ENCODE data around the gene UBE3D. TPM values are rescaled to one million over a fixed set of nuclear protein-coding genes. Genes with fewer than 3 reads are reported as not detected.
A peak's percentile ranks its signal among the peaks of the same experiment; 100 is the strongest.

The UBE3D gene
- polyA plus RNA-seq, 1 donor (not counting 4 experiments of a cell fraction or from before 2014, with no cell fraction given): 6.3 TPM

GRCh38 chr6:83068616-83069015, 3.0 kb upstream of the UBE3D start:
- Histone ChIP-seq H3K4me1 (ENCODE audit: control insufficient read depth, extremely low read depth, insufficient read depth, low read length) (peaks cover 42% of the 10 kb centered on the region), H3K9ac (ENCODE audit: control insufficient read depth, extremely low read depth, insufficient read depth, low read length) (peak overlapping the region; percentile 85), H3K9me1 (ENCODE audit: control insufficient read depth, extremely low read depth, insufficient read depth, low read length) (no peaks in the 10 kb centered on the region), H3K4me2 (ENCODE audit: control insufficient read depth, extremely low read depth, insufficient read depth, low read depth, low read length) (peak overlapping the region; percentile 96), H3K27ac (ENCODE audit: control insufficient read depth, insufficient read depth, low read length) (peak overlapping the region; percentile 93), H3K79me2 (ENCODE audit: control insufficient read depth, insufficient read depth, low read length) (peaks cover 38% of the 10 kb centered on the region), H3K4me3 (ENCODE audit: control insufficient read depth in 2 of 3, extremely low read depth in 1 of 3, insufficient read depth in 2 of 3, low read depth in 1 of 3, low read length in 3 of 3) (peak overlapping the region; percentile 85 to 93 (median 88)), H3K36me3 (ENCODE audit: control insufficient read depth in 2 of 2, extremely low read depth in 1 of 2, insufficient read depth in 2 of 2, low read length in 2 of 2) (no peaks in the 10 kb centered on the region), H3K9me3 (ENCODE audit: control insufficient read depth, low read depth, low read length) (no peaks in the 10 kb centered on the region), H4K20me1 (ENCODE audit: control insufficient read depth, extremely low read depth, insufficient read depth, low read length) (no peaks in the 10 kb centered on the region), H3K27me3 (ENCODE audit: control insufficient read depth, extremely low read depth, insufficient read depth, low read length) (no peaks in the 10 kb centered on the region), H2AFZ (ENCODE audit: control insufficient read depth, low read length) (peak overlapping the region; percentile 95)
- DNase-seq (ENCODE audit: low read depth, low spot score) (no peak), FAIRE-seq (no peak)
- dilution Hi-C loops (cut with MboI; ENCODE audit: extremely low pct_ligation_motif_present, low sequenced_read_pairs): no loop called here
- TF ChIP-seq EZH2 (IDR thresholded peaks at IDR 0.05; ENCODE audit: low read length): no peak
- TF ChIP-seq, protein P1, sequence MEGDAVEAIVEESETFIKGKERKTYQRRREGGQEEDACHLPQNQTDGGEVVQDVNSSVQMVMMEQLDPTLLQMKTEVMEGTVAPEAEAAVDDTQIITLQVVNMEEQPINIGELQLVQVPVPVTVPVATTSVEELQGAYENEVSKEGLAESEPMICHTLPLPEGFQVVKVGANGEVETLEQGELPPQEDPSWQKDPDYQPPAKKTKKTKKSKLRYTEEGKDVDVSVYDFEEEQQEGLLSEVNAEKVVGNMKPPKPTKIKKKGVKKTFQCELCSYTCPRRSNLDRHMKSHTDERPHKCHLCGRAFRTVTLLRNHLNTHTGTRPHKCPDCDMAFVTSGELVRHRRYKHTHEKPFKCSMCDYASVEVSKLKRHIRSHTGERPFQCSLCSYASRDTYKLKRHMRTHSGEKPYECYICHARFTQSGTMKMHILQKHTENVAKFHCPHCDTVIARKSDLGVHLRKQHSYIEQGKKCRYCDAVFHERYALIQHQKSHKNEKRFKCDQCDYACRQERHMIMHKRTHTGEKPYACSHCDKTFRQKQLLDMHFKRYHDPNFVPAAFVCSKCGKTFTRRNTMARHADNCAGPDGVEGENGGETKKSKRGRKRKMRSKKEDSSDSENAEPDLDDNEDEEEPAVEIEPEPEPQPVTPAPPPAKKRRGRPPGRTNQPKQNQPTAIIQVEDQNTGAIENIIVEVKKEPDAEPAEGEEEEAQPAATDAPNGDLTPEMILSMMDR (optimal IDR thresholded peaks at IDR 0.05 in 1 of 3, IDR thresholded peaks at IDR 0.05 in 1 of 3, conservative IDR thresholded peaks at IDR 0.05 in 1 of 3; ENCODE audit: extremely low read depth in 1 of 3, insufficient read depth in 2 of 3, low read length in 3 of 3): no peak

- H3K4me1 ChIP-seq (ENCODE audit: control insufficient read depth, extremely low read depth, insufficient read depth, low read length): peaks cover 38% of the 10 kb centered on the region
- peak within 1 kb of the TSS; percentile 93 for H3K27ac ChIP-seq (ENCODE audit: control insufficient read depth, insufficient read depth, low read length)
- no peaks in the 10 kb centered on the region for H4K20me1 ChIP-seq (ENCODE audit: control insufficient read depth, extremely low read depth, insufficient read depth, low read length)
- DNase-seq (ENCODE audit: low read depth, low spot score) (peak; percentile 46), FAIRE-seq (peak; percentile 65)
- peak within 1 kb of the TSS; percentile 95 for H2AFZ ChIP-seq (ENCODE audit: control insufficient read depth, low read length)
- TF ChIP-seq EZH2 (IDR thresholded peaks at IDR 0.05; ENCODE audit: low read length): no peak
- TF ChIP-seq, protein P1 (optimal IDR thresholded peaks at IDR 0.05 in 1 of 3, IDR thresholded peaks at IDR 0.05 in 1 of 3, conservative IDR thresholded peaks at IDR 0.05 in 1 of 3; ENCODE audit: extremely low read depth in 1 of 3, insufficient read depth in 2 of 3, low read length in 3 of 3): peak; percentile 91 to 93 (median 93)
- peak within 1 kb of the TSS; percentile 96 for H3K4me2 ChIP-seq (ENCODE audit: control insufficient read depth, extremely low read depth, insufficient read depth, low read depth, low read length)
- H3K79me2 ChIP-seq (ENCODE audit: control insufficient read depth, insufficient read depth, low read length): peaks cover 36% of the 10 kb centered on the region
- dilution Hi-C loops (cut with MboI; ENCODE audit: extremely low pct_ligation_motif_present, low sequenced_read_pairs): no loop called here
- H3K9me1 ChIP-seq (ENCODE audit: control insufficient read depth, extremely low read depth, insufficient read depth, low read length): no peaks in the 10 kb centered on the region
- peak within 1 kb of the TSS; percentile 85 for H3K9ac ChIP-seq (ENCODE audit: control insufficient read depth, extremely low read depth, insufficient read depth, low read length)
- H3K27me3 ChIP-seq (ENCODE audit: control insufficient read depth, extremely low read depth, insufficient read depth, low read length): no peaks in the 10 kb centered on the region
- H3K4me3 ChIP-seq (ENCODE audit: control insufficient read depth in 2 of 3, extremely low read depth in 1 of 3, insufficient read depth in 2 of 3, low read depth in 1 of 3, low read length in 3 of 3): peak within 1 kb of the TSS; percentile 85 to 93 (median 88)
- H3K9me3 ChIP-seq (ENCODE audit: control insufficient read depth, low read depth, low read length): no peaks in the 10 kb centered on the region
- H3K36me3 ChIP-seq (ENCODE audit: control insufficient read depth in 2 of 2, extremely low read depth in 1 of 2, insufficient read depth in 2 of 2, low read length in 2 of 2): no peaks in the 10 kb centered on the region
Observed at GRCh38 chr6:83067448-83068439, 2.1 kb upstream of the UBE3D start, which contains the start of gene DOP1A. DOP1A (plus strand) TSS chr6:83067671; CDS start chr6:83096978, 29,307 bp downstream.

All from keratinocyte (primary cell).